HFFc6 (cell line): ENCODE results near the gene TTC39A. TPM values are rescaled to one million over a fixed set of nuclear protein-coding genes. Genes with fewer than 3 reads are reported as not detected.

Source experiments
- DNase-seq: peaks from one replicate; pipeline ENCODE4 v3.0.0-alpha.2; 2018
- H3K27ac Mint-ChIP-seq: 2 replicates; pipeline ENCODE4 v1.8.0; 2020; ENCODE audit warnings: mild to moderate bottlenecking, mixed read lengths
- H3K27me3 Mint-ChIP-seq: 2 replicates; pipeline ENCODE4 v1.8.0; 2021; ENCODE audit warnings: mild to moderate bottlenecking, moderate library complexity, mixed read lengths; ENCODE audit not compliant: insufficient read depth
- H3K36me3 Mint-ChIP-seq: 2 replicates; pipeline ENCODE4 v1.8.0; 2021; ENCODE audit warnings: low read depth, mixed read lengths
- H3K4me1 Mint-ChIP-seq: 2 replicates; pipeline ENCODE4 v1.8.0; 2020; ENCODE audit warnings: low read depth, mixed read lengths
- H3K4me3 Mint-ChIP-seq: 2 replicates; pipeline ENCODE4 v1.8.0; 2020; ENCODE audit warnings: mild to moderate bottlenecking, moderate library complexity, mixed read lengths
- H3K9me3 Mint-ChIP-seq: 2 replicates; pipeline ENCODE4 v1.8.0; 2020; ENCODE audit warnings: mild to moderate bottlenecking, mixed read lengths
- CTCF ChIP-seq: fragments of 200-600 bp; sonication (generic); IDR thresholded peaks from 2 replicates; pipeline ENCODE4 v1.5.0; 2021; ENCODE audit warnings: antibody characterized with exemption, mild to moderate bottlenecking
- total RNA-seq, 6 experiments: library from RNA; stranded (reverse); fragmentation: NEBNext Ultra II Directional; extraction: Animal tissue kit (Norgen Biotek cat#: 25700); gene quantifications; 2 replicates in 1 of 6; 3 replicates in 5 of 6; pipeline ENCODE4 v1.2.3, GENCODE V29; 2021

The TTC39A gene
- total RNA-seq, 6 experiments from 2014 or later, result 0.10 to 0.52 (median 0.17) TPM; not detected in 2

- no peak for DNase-seq
- Mint-ChIP-seq H3K27me3 (peaks cover 16% of the 10 kb centered on the region), H3K4me1 (peaks cover 19% of the 10 kb centered on the region), H3K36me3 (no peaks in the 10 kb centered on the region), H3K27ac (no peak overlapping the region), H3K9me3 (no peaks in the 10 kb centered on the region), H3K4me3 (no peak overlapping the region)
- no peak for TF ChIP-seq CTCF
Measured at GRCh38 chr1:51324251-51325010, 5.9 kb downstream of the TTC39A start.

GRCh38 chr1:51323778-51324177 is 6.6 kb downstream of the TTC39A start:
- no peaks in the 10 kb centered on the region for H3K36me3 Mint-ChIP-seq
- H3K27ac Mint-ChIP-seq, result no peak overlapping the region
- no peak for DNase-seq
- TF ChIP-seq CTCF, result no peak
- H3K9me3 Mint-ChIP-seq, result no peaks in the 10 kb centered on the region
- no peak overlapping the region for H3K4me3 Mint-ChIP-seq
- H3K4me1 Mint-ChIP-seq, result peaks cover 13% of the 10 kb centered on the region
- peaks cover 12% of the 10 kb centered on the region for H3K27me3 Mint-ChIP-seq

- H3K9me3 Mint-ChIP-seq, result no peaks in the 10 kb centered on the region
- no peak for TF ChIP-seq CTCF
- no peak overlapping the region for H3K27ac Mint-ChIP-seq
- H3K4me1 Mint-ChIP-seq, result peaks cover 4% of the 10 kb centered on the region; the same call in 1 of the 2 replicates
- no peaks in the 10 kb centered on the region for H3K36me3 Mint-ChIP-seq
- DNase-seq, result no peak
- peaks cover 11% of the 10 kb centered on the region for H3K27me3 Mint-ChIP-seq
- H3K4me3 Mint-ChIP-seq, result no peak overlapping the region
Measured at GRCh38 chr1:51322417-51323101, 7.8 kb downstream of the TTC39A start.

GRCh38 chr1:51321924-51322280 is 8.5 kb downstream of the TTC39A start:
- TF ChIP-seq CTCF, result no peak
- Mint-ChIP-seq H3K4me1 (no peaks in the 10 kb centered on the region), H3K27ac (no peak overlapping the region), H3K4me3 (no peak overlapping the region), H3K36me3 (no peaks in the 10 kb centered on the region), H3K9me3 (no peaks in the 10 kb centered on the region), H3K27me3 (peaks cover 13% of the 10 kb centered on the region)
- DNase-seq, result no peak

DNA sequence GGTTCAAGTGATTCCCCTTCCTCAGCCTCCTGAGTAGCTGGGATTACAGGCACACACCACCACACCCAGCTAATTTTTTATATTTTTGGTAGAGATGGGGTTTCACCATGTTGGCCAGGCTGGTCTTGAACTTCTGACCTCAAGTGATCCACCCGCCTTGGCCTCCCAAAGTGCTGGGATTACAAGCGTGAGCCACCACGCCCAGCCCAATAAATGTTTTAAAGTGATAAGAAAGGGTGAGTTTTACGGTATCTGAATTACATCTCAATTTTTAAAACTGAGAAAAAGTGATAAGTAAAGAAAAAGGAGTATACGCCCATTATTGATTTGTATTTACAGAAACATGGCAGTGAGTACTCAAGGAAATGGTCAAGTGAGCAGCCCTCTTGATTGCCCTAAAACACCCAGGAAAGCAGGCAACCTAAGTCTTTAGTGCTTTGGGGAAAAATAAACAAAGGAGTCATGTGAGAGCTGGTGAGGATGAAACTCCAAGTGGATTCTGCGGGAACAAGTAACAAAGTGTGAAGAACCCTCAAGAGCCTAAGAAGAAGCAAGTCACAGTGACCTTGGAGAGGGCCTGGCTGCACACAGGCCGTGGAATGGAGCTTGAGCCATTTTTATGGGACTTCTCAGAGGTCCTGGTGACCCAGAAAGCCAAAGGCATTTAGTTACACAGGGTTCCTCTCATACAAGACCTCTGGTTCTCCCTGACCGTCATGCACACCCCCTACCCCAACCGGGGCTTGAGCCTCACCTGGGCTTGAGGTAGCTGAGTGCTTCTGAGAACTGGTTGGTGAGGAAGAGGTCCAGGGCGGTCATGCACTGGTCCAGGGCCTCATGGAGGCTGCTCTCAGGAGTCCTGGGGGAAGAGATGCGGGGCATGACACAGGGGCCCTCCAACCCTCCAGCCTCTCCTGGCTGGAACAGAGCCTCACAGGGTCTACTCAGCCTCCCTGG is 9.1 kb downstream of the TTC39A start:
- Mint-ChIP-seq H3K9me3 (no peaks in the 10 kb centered on the region), H3K27me3 (peaks cover 13% of the 10 kb centered on the region)
- TF ChIP-seq CTCF, result no peak

More for the DNA sequence above, 9.1 kb downstream of the TTC39A start:
- no peak for DNase-seq
- no peak overlapping the region for H3K4me3 Mint-ChIP-seq
- H3K27ac Mint-ChIP-seq, result no peak overlapping the region
- H3K4me1 Mint-ChIP-seq, result no peaks in the 10 kb centered on the region
- no peaks in the 10 kb centered on the region for H3K36me3 Mint-ChIP-seq
